ENCODE measurements around the gene IGFBPL1.
A peak's percentile ranks its signal among the peaks of the same experiment; 100 is the strongest.

GRCh38 chr9:38371495-38371894 is 52.8 kb downstream of the IGFBPL1 start:
- TF ChIP-seq CTCF (IDR thresholded peaks at IDR 0.05; ENCODE audit: low read length): peak; percentile 53
- no peak for TF ChIP-seq EZH2phosphoT487 (IDR thresholded peaks at IDR 0.05; ENCODE audit: low read length)
- TF ChIP-seq EZH2 (optimal IDR thresholded peaks at IDR 0.05; ENCODE audit: low read depth, low read length): no peak

All from MM.1S (cell line).